Heart right ventricle (tissue), 16 donors: ENCODE results near the gene SSTR5. TPM values are rescaled to one million over a fixed set of nuclear protein-coding genes. Genes with fewer than 3 reads are reported as not detected.

Experiments
- ATAC-seq, 8 donors: fragments of 200-7000 bp; cut with Tn5 transposase; one replicate each; pipeline ENCODE4 v1.9.1; 2020; ENCODE audit warnings: mild to moderate bottlenecking in 8 of 8, moderate library complexity in 8 of 8, moderate number of reproducible peaks in 1 of 8
- DNase-seq, 2 donors: peaks; one replicate each; pipeline ENCODE4 v3.0.0-alpha.2; 2020
- H3K27ac ChIP-seq, 10 donors: fragments of 200-600 bp; sonication (generic) in 2 of 10; one replicate each; pipeline versions ENCODE4 v1.5.0 to v1.8.0; 2020 to 2022; ENCODE audit warnings: mild to moderate bottlenecking in 3 of 10
- H3K27me3 ChIP-seq, 7 donors: fragments of 200-600 bp; one replicate each; pipeline ENCODE4 v1.8.0; 2021 to 2022; ENCODE audit warnings: mild to moderate bottlenecking in 2 of 7
- H3K36me3 ChIP-seq, 9 donors: fragments of 200-600 bp; sonication (generic) in 1 of 9; one replicate each; pipeline versions ENCODE4 v1.5.0 to v1.8.0; 2020 to 2022; ENCODE audit warnings: mild to moderate bottlenecking in 2 of 9
- H3K4me1 ChIP-seq, 9 donors: fragments of 200-600 bp; sonication (generic) in 1 of 9; one replicate each; pipeline versions ENCODE4 v1.5.0 to v1.8.0; 2020 to 2022; ENCODE audit warnings: mild to moderate bottlenecking in 4 of 9
- H3K4me3 ChIP-seq, 10 donors: fragments of 200-600 bp; sonication (generic) in 2 of 10; one replicate each; pipeline versions ENCODE4 v1.5.0 to v1.8.0; 2020 to 2022; ENCODE audit warnings: mild to moderate bottlenecking in 7 of 10, moderate library complexity in 2 of 10
- H3K9me3 ChIP-seq, 11 donors: fragments of 200-600 bp in 10 of 11; sonication (generic) in 2 of 11; one replicate each; pipeline versions ENCODE4 v1.5.0 to v1.8.0; 2013 to 2022; ENCODE audit warnings: mild to moderate bottlenecking in 2 of 11, control low read depth in 1 of 11, moderate library complexity in 1 of 11
- CTCF ChIP-seq, 9 donors: fragments of 200-600 bp; sonication (generic) in 2 of 9; IDR thresholded peaks; one replicate each; pipeline versions ENCODE4 v1.5.0 to v1.8.0; 2021 to 2022; ENCODE audit warnings: antibody characterized with exemption in 9 of 9, mild to moderate bottlenecking in 5 of 9, moderate library complexity in 1 of 9
- WGBS, 2 donors: extraction: QIAGEN DNeasy Blood & Tissue Kit; methylation state at CpG; one replicate each; pipeline ENCODE4 v1.1.7; 2013; ENCODE audit warnings: inconsistent platforms in 1 of 2; 5-methylcytosine and 5-hydroxymethylcytosine counted together
- intact Hi-C, 10 donors: fragments of 100-400 bp; cut with DNase I; formaldehyde crosslinking; loops; one replicate each; pipeline versions ENCODE4 v1.11.1 to v1.14.2; 2022
- polyA plus RNA-seq, 2 donors: library from polyadenylated mRNA; stranded (reverse); fragments of 200-250 nt; gene quantifications; one replicate each; pipeline ENCODE4 v1.2.3, GENCODE V29; 2013
- total RNA-seq, 10 donors: library from RNA; stranded (reverse); fragmentation: NEBNext Ultra II Directional in 3 of 10; extraction: Animal tissue kit (Norgen Biotek cat#: 25700) in 3 of 10; gene quantifications; one replicate each; pipeline versions ENCODE4 v1.2.1 to v1.2.4, GENCODE V29; 2021 to 2023
- donor health status: Arrhythmogenic right ventricular cardiomyopathy.
- donor health status: ischemic (EF 13 %, LVEDD 7.1; RV severe dilation, severe dysfunction).
- donor health status: healthy with polysubstance abuse.
- donor health status: DM: no; HTN: yes; CAD: no.
- donor health status: DM: no; HTN: no; CAD: no.
- donor health status: ischemic (EF 25% LVEDD 6.9; RV normal size, moderate dysfunction).
- donor health status: ischemic (EF 25% LVEDD 5.7; RV mildly dilated, moderate dysfunction).
- donor health status: healthy.
- donor health status: DM: yes; HTN: yes; CAD: no.
- donor health status: Ischemic cardiomyopathy.
- donor health status: ischemic (EF 35%, LVEDD 5.7; RV mildly dilated, moderate dysfunction).
- donor health status: nonischemic (EF 11% LVEDD 7.7; RV severe dilation, severe dysfunction).
- donor health status: DM: yes; HTN: yes; CAD: no.
- donor health status: PGD.
- donor health status: ischemic (EF 29% LVEDD 5.4; RV normal size, mild dysfunction).
- donor health status: nonischemic (EF 23%, LVEDD 6.1; RV moderate dilation, normal function).

SSTR5 gene
- total and polyA plus RNA-seq, 12 donors: 0.39 to 32.0 (median 5.4) TPM

- H3K27me3 ChIP-seq: peaks cover 0 to 60% (median 38%) of the 10 kb centered on the region in 7 donors
- no peaks in the 10 kb centered on the region for H3K36me3 ChIP-seq
- no peaks in the 10 kb centered on the region for H3K4me1 ChIP-seq
- intact Hi-C loops: no loop called here
- TF ChIP-seq CTCF (IDR thresholded peaks at IDR 0.05): no peak
- H3K27ac ChIP-seq: no peak overlapping the region
- no peak overlapping the region for H3K4me3 ChIP-seq
- DNase-seq: no peak
- 80% methylated on average over 42 of the region's 42 CpGs for WGBS, 2 donors
- ATAC-seq: no peak
- peaks cover 0 to 26% (median 5%) of the 10 kb centered on the region in 11 donors for H3K9me3 ChIP-seq
Measured at GRCh38 chr16:1060416-1061340, 11.9 kb upstream of the SSTR5 start.

- 82 to 83% methylated on average over 43 of the region's 43 CpGs for WGBS, 2 donors
- H3K27ac ChIP-seq: no peak overlapping the region
- peaks cover 0 to 19% (median 3%) of the 10 kb centered on the region in 11 donors for H3K9me3 ChIP-seq
- ATAC-seq (no peak), DNase-seq (no peak)
- no peaks in the 10 kb centered on the region for H3K36me3 ChIP-seq
- H3K4me1 ChIP-seq: no peaks in the 10 kb centered on the region
- intact Hi-C loops: no loop called here
- no peak overlapping the region for H3K4me3 ChIP-seq
- TF ChIP-seq CTCF (IDR thresholded peaks at IDR 0.05): no peak
- H3K27me3 ChIP-seq: peaks cover 0 to 67% (median 50%) of the 10 kb centered on the region in 7 donors
Measured at GRCh38 chr16:1061769-1062505, 10.6 kb upstream of the SSTR5 start.

- Histone ChIP-seq H3K4me1 (no peaks in the 10 kb centered on the region), H3K27ac (no peak overlapping the region), H3K4me3 (no peak overlapping the region), H3K9me3 (peaks cover 0 to 15% (median 0%) of the 10 kb centered on the region in 11 donors), H3K36me3 (no peaks in the 10 kb centered on the region), H3K27me3 (peaks cover 0 to 65% (median 50%) of the 10 kb centered on the region in 7 donors)
- no peak for TF ChIP-seq CTCF (IDR thresholded peaks at IDR 0.05)
- DNase-seq (no peak), ATAC-seq (no peak)
- 74% methylated on average over 20 of the region's 20 CpGs for WGBS, 2 donors
- intact Hi-C loops: no loop called here
Measured at GRCh38 chr16:1062895-1063294, 9.7 kb upstream of the SSTR5 start.

- DNase-seq (no peak), ATAC-seq (no peak)
- 78% methylated on average over 21 of the region's 21 CpGs for WGBS, 2 donors
- H3K9me3 ChIP-seq: peaks cover 0 to 13% (median 0%) of the 10 kb centered on the region in 11 donors
- no peak for TF ChIP-seq CTCF (IDR thresholded peaks at IDR 0.05)
- H3K27me3 ChIP-seq: peaks cover 0 to 65% (median 52%) of the 10 kb centered on the region in 7 donors
- no peaks in the 10 kb centered on the region for H3K36me3 ChIP-seq
- no peak overlapping the region for H3K4me3 ChIP-seq
- H3K4me1 ChIP-seq: no peaks in the 10 kb centered on the region
- H3K27ac ChIP-seq: no peak overlapping the region
- intact Hi-C loops: no loop called here
Measured at GRCh38 chr16:1063728-1064127, 8.8 kb upstream of the SSTR5 start.
